Left forelimb (tissue), 1 donor: ENCODE measurements around the gene ACO1.

Experiments used
- DNase-seq: peaks from one replicate; pipeline ENCODE4 v3.0.0-alpha.2; 2018; ENCODE audit warnings: low spot score

Gene ACO1

DNA sequence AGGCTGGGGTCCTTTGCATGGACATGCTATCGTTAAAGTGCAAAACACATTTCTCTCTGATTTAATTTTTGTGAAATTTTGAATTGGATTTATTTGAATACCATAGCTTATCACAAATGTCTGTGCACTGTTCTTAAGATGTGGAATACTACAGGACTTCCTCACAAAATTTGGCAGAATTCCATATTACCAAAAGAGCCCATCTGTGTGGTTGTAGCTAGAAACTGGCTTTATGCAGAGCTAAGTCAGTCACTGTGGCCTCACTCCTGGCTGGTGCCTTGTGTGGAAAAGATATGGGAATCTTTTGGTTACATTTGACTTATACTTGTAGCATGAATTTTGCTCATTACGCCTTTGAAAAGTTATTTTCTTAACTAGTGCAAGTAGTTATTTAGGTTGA lies 35.5 kb downstream of the ACO1 start:
- no peak for DNase-seq

DNA sequence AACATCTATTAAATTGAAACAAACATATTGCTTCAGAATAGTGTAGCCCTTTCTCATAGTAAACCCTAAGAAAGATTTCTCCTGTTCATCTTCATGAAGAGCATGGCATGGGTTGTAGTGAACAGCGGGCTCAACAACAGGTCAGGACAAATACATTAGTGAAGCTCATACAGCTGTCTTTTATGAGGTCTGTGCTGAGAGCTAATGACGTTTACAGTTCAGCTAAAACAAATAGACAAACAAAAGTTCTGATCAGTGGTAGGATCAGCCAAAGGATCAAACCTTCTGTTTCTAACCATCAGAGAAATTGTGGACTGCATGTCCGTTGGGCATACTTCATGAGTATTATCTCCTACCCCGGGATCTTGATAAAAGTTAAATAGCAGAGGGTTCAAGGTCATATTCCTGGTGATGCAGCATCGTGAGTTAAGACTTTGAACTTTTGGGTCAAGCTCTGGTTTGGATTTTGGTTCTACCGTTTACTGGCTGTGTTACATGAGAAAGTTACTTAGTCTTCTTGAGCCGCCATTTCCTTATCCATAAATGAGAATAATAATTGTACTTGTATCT lies 37.9 kb downstream of the ACO1 start:
- no peak for DNase-seq

DNA sequence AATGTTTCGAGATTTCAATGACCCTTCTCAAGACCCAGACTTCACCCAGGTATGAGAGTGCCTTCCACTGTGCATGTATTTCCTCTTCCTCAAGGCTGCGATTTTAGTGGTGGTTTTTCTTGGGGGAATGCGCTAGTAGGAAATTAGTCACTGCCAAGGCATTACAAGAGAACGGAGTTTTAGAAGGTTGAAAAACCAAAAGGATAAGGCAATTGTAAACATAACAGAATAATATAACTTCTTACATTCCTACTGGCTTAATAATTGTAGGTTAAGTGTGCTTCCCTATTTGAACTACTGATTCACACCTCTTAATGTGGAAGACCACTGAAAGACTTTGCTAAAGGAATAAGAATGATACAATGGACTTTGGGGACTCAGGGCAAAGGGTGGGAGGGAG lies 38.9 kb downstream of the ACO1 start:
- no peak for DNase-seq

DNA sequence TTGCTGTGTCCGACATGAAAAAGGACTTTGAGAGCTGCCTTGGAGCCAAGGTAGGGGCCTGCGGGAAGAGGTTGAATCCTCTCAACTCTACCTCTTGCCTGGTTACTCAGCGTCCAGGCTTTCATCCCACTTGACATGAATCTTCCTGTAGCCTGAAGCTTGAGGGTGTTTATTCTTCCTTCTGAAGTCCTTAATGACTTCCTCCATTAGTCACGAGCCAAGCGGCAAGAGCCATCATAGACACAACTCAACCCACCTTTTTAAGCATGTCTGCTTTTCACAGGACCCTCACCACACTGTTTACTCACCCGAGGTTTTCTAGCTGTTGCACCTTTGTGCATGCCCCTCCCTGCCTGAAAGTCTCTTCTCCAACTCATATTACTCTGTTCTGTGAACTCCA lies 40.2 kb downstream of the ACO1 start:
- no peak for DNase-seq

DNA sequence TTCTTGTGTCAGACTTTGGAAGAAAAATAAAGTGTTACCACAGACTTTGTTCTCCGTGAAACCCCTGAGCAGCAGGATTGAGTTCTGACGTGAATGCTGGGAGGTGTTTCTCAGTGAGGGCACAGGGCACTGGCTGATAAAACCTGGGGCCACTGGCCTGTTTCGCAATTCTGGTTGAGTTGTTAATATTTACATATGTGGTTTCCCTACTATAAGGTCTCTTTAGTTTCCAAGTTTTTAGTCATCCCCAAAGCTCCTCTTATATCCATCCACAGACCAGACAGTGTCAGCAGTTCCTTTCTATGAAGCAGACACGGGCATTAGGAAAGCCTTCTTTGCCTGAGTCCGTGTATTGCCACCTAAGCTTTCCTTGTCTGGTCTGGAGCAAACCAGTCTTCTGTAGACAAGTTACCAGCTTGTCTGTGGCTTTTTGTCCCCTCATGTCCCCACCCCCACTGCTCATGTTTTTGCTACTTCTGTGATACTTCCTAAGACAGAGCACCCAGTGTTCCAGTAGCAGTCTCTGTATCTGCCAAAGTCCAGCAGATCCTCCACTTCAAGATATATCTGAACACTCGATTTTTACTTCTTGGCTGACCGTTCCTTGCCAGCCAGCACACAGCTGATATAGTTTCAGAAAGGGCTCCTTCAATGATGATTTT lies 42.0 kb downstream of the ACO1 start:
- DNase-seq = no peak

DNA sequence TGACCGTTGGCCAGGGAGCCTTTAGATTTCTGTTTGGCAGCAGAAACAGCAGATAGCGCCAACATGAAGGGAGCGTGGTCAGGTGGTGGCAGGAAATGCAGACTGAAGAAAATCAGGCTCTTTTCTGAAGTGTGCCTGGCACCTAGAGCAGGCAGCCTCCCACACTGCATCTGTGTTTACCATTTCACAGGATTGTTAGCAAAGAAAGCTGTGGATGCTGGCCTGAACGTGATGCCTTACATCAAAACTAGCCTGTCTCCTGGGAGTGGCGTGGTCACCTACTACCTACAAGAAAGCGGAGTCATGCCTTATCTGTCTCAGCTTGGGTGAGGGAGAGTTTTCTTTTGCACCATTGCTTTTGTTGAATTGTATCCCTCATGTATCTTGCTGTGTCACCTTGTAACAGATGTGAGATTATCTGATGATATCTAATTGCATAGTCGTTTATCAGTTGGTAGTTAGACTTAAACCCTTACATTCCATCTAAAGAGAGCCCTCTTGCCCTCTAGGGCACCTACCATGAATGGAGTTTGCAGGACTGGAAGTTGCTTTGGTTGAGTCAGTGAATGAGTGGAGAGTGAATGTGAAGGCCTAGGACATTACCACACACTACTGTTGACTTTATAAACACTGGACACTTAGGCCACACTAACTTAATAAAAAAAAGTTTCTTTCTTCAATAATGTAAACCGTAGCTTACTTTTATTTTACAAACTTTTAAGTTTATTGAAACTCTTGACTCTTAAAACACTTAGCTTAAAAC lies 42.8 kb downstream of the ACO1 start:
- no peak for DNase-seq

DNA sequence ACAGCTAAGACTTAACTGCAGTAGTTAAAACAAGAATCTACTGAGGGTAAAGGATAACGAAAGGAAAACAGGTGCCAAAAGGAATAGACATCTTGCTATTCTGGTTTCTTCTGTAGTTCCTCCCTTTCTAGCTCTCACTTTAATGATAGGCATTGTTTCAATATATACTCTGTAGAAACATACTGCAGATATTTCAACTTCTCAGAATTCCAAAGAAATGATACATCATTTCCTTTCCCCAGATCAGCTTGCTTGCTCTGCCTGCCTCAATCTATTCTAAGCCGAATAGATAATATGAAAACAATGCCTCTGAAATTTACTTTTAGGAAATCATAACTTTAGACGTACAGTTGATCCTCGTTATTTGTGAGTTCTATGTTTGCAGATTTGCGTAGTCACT lies 46.3 kb downstream of the ACO1 start:
- no peak for DNase-seq

DNA sequence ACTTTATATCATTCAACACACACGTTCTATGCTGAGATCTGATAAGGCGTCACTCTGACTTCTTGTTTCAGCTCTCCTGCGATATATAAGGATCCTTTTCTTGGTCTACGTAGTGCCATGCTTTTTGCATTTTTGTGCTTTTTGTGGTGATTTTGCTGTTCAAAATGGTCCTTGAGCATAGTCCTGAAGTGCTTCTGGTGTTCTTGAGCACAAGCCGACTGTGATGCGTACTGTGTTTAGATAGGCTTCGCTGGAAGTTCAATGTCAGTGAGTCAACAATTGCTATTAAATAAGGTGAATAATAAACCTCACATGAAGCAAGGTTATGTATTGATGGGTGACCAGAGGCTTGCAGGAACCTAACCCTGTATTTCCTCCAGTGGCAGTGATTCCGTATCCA lies 46.8 kb downstream of the ACO1 start:
- DNase-seq = no peak

DNA sequence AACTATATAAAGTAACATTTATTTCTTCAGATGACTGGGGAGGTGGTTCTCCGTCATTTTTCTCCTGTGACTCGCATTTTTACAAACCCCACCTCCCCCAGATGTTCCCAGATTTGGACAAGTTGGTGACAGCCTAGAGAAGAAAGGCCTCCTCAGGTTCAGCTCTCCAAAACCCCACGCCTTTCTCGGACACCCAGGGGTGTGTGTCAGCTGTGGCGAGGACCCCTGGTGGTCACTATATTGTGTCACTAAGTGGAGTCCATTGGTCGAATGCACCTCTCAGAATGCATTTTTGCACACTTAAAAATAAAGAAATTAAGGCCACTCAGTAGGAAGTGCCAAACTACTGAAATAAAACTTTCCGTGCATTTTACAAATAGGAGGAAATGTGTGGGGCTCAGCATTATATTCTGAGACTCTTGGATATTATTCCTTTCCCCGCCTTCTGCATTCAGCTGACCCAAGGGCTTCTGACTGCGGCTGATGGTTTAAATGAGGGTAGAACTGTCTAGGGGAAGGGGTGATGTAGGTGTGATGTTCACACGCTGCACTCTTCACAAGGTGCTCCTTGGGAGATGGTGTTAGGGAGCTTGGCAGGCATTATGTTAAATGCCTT lies 47.6 kb downstream of the ACO1 start:
- DNase-seq = no peak

DNA sequence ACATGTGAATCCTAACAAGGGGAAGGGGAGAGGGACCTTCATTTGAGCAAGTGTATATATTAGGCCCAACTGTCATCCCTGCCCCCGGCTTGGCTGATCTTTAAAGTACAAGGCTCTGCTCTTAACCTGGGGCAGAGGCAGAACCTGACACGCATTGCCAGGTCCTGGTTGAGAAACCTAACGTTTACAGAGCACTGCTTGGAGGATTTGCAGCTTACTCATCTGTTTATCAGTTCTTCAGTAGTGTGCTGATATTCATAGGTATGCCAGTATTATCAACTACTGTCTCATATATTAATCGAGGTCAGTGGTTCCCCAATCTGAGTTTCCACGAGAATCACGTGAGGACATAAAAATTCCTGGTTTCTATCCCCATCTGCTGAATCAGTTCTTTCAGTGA lies 50.4 kb downstream of the ACO1 start:
- DNase-seq = no peak

DNA sequence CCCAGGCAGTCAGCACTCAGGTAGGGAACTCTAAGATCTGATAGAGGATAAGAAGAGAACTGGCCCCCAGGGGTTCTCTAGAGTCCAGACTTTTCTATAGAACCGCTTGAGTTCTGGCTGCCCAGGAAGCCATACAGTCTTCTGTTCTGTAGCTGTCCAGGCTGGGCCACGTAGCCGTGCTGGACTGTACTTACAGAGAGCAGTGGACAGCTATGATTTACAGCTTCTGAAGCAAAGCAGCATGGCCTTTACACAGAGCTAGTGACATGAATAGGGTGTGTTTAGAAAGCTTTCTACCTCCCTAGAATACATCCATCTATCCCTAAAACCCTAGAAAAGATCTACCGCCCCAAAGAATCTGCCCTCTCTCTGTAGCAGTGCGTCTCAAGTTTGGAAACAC lies 57.2 kb downstream of the ACO1 start:
- DNase-seq = no peak

DNA sequence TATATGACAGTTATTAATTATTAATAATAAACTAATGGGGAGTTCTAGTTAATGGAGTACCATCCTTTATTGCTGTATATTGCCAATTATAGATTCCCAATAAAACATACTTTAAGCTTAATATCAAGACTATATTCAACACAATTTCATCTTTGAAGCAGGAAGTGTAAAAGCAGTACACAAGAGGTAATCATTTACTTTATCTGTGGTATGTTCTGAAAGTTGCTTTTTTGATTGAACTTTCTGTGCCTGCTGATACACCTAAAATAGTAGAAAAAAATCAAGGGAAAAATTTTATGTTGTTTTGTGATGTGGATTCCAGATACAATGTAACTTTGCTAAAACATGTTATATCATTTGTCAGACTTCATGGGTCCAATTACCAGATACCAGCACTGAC lies 58.0 kb downstream of the ACO1 start:
- no peak for DNase-seq

DNA sequence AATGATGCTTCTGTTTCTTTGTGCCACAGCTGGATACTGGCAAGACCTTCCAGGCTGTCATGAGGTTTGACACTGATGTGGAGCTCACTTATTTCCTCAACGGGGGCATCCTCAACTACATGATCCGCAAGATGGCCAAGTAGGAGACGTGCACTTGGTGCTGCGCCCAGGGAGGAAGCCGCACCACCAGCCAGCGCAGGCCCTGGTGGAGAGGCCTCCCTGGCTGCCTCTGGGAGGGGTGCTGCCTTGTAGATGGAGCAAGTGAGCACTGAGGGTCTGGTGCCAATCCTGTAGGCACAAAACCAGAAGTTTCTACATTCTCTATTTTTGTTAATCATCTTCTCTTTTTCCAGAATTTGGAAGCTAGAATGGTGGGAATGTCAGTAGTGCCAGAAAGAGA lies 65.5 kb downstream of the ACO1 start:
- no peak for DNase-seq

DNA sequence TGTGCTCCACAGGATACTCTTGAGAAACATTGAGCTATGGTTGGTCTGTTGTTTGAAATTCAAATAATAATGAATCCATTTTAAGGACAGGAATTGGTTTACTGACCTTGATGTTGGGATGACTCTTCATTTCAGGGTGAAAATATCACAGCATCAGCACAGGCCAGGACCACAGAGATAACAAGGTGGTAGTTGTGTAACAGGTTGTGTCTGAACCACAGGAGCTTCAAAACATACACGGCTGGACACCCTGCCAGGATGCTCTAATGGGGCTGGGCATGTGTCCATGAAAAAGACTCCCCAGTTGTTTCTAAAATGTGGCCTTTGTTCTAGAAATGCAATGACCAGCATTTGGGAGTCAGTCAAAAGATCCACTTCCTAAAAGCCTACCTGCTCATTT lies 69.8 kb downstream of the ACO1 start:
- no peak for DNase-seq

DNA sequence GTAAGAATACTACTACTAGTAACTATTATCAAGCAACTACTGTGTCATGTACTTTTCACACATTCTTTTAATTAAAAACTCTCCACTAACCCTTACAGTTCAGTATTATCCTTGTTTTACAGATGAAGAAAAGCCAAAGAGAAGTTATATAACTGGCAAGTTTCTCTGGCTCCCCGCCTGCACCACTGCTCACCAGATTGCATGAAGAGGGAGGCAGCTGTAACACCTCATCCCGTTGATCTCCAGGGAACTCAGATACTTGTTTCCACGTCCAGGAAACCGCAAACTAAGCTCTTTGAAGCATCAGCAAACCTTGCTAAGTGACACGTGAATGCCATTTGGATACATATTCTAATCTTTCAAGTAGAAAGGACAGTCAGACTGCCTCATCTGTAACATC lies 71.3 kb downstream of the ACO1 start:
- no peak for DNase-seq

DNA sequence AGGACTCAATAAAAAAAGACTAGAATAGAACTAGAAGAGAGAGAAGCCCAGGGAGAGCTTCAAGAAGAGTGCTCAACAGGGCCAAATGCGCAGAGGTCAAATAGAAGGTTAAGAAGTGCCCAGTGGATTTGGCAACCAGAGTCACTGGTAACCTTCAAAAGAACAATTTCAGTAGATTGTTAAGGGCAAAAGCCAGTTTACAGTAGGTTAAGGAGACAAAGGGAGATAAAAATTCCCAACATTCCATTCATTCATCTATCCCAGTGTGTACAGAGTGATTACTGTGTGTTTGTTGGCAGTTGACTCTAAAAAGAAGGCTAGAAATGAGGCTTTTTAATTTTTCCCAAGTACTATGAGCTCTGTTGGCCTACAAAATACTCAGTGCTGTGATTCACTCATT lies 72.1 kb downstream of the ACO1 start:
- no peak for DNase-seq

DNA sequence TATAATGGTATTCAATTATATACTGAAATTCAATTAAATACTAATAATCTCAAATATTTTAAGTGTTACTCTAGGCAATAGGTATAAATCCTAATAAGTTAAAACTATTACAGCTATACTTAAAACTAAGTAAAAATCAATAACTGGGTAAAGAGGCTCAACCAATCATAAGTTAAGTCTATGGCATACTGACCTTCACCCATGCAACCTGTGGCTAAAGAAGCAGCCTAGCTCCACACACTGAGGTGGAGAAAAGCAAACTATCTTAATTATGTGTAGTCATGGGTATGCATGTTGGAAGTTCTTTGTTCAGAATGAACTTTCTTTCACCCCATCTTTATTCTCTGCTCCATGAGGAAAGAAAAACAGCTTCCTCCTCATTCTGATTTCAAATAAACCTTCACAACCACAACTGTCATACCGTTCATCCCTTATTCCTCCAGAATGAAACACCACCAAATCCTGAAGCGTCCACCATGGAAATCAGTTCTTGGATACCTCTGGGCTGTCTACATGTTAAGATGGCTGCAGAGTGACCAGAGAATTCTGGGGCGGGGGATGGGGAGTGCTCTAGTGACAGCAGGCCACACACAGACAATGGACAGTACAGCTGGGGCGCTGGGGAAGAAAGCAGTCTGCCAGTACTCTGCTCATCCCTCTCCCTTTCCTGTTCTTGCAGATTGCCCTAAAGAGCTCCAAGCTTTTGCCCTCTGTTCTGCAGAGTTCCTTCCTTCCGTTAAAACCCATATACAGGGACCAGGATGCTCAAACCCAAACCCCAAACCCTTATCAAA lies 79.3 kb downstream of the ACO1 start:
- no peak for DNase-seq

DNA sequence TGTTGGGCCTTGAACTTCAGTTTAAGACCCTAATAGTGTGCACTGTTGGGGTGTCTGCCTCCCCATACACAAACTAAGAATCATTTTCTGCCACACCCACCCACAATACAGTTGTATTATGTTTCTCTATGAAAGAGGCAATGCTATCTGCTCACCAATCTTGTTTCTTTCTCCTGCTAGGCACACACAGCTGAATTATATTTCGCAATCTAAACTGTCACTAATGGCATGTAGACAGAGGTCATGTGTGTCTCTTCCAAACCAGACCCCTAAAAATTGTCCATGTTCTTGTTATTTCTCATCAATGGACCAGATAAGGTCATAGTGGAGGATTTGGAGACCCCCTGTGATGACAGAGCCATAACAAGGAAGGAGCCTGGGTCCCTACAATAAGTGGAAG lies 84.3 kb downstream of the ACO1 start:
- DNase-seq = no peak

DNA sequence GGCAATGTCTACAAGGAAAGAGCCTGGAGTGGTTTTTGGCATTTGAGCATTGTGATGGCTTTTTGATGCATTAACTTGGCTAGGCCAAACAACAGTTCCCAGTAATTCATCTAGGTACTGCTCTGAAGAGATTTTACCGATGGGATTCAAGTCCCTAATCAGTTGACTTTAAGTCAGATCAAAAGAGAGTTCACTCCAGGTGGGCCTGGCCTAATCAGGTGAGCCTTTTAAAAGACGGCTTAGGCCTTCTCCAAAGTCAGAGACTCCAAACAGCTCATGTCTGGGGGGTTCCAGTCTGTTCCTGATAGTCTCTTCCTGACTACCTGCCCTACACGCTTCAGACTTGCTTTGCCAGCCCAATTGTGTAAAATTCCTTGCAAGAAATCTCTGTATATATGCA lies 87.9 kb downstream of the ACO1 start:
- no peak for DNase-seq

DNA sequence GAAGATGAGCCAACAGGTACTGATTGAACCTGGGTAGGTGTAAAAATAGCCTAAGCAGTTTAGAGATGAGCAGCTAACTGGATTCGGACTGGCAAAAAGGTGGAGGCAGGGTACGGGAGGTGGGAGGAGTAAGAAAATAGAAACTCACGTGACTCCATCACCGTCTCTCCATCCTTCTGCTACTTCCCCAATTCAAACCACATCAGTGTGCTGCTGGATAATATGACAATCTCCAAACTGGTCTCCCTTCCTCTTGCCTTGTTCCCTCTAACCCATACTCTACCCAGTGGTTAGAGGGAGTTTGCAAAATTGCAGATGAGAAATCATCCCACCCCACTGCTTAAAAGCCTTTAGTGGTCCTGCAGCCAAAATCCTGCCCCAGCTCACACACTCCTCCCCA lies 98.9 kb downstream of the ACO1 start:
- no peak for DNase-seq

DNA sequence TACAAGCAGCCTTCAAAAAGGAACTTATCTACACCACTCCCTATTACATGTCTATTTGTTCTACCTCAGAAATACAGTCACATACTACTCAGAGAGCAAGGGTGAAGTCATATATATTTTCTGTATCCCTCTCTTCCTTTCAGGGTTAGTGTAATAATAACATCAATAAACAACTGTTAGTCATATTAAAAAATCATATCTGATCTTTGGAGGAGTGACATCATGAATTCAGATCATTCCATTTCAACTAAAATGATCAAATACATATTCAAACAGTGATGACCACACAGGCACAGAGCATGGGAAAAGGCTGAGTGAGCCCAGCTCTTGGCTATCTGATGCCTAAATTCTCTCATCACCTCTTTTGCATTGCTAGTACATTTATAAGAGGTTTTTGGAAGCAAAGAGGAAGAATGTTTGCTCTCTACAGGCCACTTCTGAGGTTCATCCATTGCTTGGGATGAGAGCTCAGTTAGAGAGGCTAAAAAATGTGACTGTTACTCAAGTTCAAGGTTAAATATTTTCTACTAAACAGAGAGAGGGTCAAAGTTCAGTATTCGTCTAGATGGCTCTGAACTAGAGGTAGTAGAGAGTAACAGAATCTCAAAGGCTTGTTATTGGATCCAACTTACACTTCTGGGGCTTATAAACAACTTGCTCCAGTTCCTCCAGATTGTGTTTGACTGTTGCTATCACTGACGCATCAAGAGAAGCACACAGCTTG lies 102.6 kb downstream of the ACO1 start:
- no peak for DNase-seq

DNA sequence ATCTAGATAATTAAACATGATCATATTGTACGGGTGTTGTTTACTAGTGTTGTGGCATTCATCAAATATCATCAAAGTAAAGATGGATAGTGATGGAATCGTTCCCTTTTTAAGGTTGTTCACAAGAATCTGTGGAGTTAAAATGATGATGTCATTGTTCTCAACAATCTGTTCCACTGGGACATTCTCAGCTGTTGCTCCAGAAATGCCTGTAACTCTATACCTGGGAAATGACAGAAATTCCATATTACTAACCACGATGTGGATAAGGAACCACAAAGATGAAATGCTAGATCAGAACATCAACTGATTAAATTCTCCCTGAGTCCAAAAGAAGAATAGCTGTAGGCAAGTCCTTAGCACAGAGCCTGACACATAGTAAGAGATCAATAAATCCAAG lies 103.5 kb downstream of the ACO1 start:
- no peak for DNase-seq
